ENCODE measurements around the gene LYPD3. TPM values are rescaled to one million over a fixed set of nuclear protein-coding genes. Genes with fewer than 3 reads are reported as not detected.

LYPD3 gene
- total and polyA plus RNA-seq, 2 donors (not counting 3 experiments of a cell fraction or from before 2014, with no cell fraction given) = 0.52 TPM; not detected in 1

DNA sequence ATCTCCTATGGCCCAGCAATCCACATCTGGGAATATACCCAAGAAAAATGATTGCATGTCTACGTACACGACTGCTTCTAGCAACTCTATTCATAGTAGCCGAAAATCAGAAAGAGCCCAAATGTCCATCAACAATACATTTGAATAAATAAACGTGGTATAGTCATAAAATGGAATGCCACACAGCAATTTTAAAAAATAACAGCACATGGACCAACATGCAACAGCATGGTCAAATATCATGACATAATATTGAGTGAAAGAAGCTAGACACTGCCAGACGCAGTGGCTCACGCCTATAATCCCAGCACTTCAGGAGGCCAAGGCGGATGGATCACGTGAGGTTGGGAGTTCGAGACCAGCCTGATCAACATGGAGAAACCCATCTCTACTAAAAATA, 34.4 kb downstream of the LYPD3 start:
- POLR2A ChIA-PET = interaction anchor here (0.7 kb wide), 1 partner anchor 392 kb away, joined by 3 read pairs; no protein-coding TSS in a partner anchor
- CTCF ChIA-PET = interaction anchor here (2.0 to 3.4 kb wide), 3 partner anchors 14 to 89 kb away, joined by 10 to 108 read pairs (median 36); no protein-coding TSS in a partner anchor

More for the DNA sequence above, 34.4 kb downstream of the LYPD3 start:
- no peaks in the 10 kb centered on the region for H4K20me1 ChIP-seq (replicated peaks; ENCODE audit: control insufficient read depth, extremely low read depth, insufficient read depth, low read length)
- no peaks in the 10 kb centered on the region for H3K27me3 ChIP-seq (ENCODE audit: control insufficient read depth in 2 of 2, insufficient read depth in 2 of 2, low read length in 2 of 2)
- no peak overlapping the region for H3K4me2 ChIP-seq (ENCODE audit: insufficient read depth, low read length)
- DNase-seq (ENCODE audit: low read depth, low spot score) = no peak
- no peak overlapping the region for H3K27ac ChIP-seq (ENCODE audit: insufficient read depth, low read depth, low read length)
- intact Hi-C loops (cut with micrococcal nuclease) (no loop called here), dilution Hi-C loops (cut with MboI; ENCODE audit: extremely low pct_ligation_motif_present, low sequenced_read_pairs) (no loop called here)
- no peak for TF ChIP-seq GATA2 (IDR thresholded peaks at IDR 0.05; ENCODE audit: insufficient read depth, insufficient read length, low read depth, low read length)
- no peak for TF ChIP-seq JUN (IDR thresholded peaks at IDR 0.05; ENCODE audit: borderline replicate concordance, insufficient read depth, insufficient read length, low read depth)
- no peak for TF ChIP-seq FOS (IDR thresholded peaks at IDR 0.05; ENCODE audit: borderline replicate concordance, insufficient read depth, low read length)
- TF ChIP-seq, protein P1, sequence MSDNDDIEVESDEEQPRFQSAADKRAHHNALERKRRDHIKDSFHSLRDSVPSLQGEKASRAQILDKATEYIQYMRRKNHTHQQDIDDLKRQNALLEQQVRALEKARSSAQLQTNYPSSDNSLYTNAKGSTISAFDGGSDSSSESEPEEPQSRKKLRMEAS (IDR thresholded peaks at IDR 0.05; ENCODE audit: insufficient read depth, insufficient read length) = no peak
- TF ChIP-seq POLR2AphosphoS5 (IDR thresholded peaks at IDR 0.05; ENCODE audit: insufficient read depth, low read depth, low read length) = no peak
- TF ChIP-seq CTCF (IDR thresholded peaks at IDR 0.05; ENCODE audit: extremely low read depth in 1 of 2, insufficient read depth in 1 of 2, low read depth in 1 of 2, low read length in 2 of 2) = no peak
- TF ChIP-seq MYC (IDR thresholded peaks at IDR 0.05; ENCODE audit: low read depth, low read length) = no peak
- no peak for TF ChIP-seq EZH2 (IDR thresholded peaks at IDR 0.05; ENCODE audit: borderline replicate concordance, low read depth, low read length, severe bottlenecking)
- TF ChIP-seq POLR2A (IDR thresholded peaks at IDR 0.05; ENCODE audit: low read depth, low read length) = no peak
- peaks cover 2% of the 10 kb centered on the region for H3K4me1 ChIP-seq (ENCODE audit: control insufficient read depth, extremely low read depth, insufficient read depth, low read length)
- H3K9ac ChIP-seq (replicated peaks; ENCODE audit: extremely low read depth, insufficient read depth, low read length) = no peak overlapping the region
- H3K36me3 ChIP-seq (ENCODE audit: control insufficient read depth in 2 of 2, extremely low read depth in 1 of 2, insufficient read depth in 2 of 2, low read length in 2 of 2) = no peaks in the 10 kb centered on the region
- no peak overlapping the region for H3K4me3 ChIP-seq (replicated peaks in 1 of 3; ENCODE audit: insufficient read depth in 1 of 3, low read depth in 1 of 3, low read length in 3 of 3)
- no peak for FAIRE-seq
- no peaks in the 10 kb centered on the region for H3K9me1 ChIP-seq (replicated peaks; ENCODE audit: control insufficient read depth, extremely low read depth, insufficient read depth, low read length)
- BruUV-seq (replicated peaks) = no TSS peak
- no peaks in the 10 kb centered on the region for H3K9me3 ChIP-seq (replicated peaks; ENCODE audit: control insufficient read depth, insufficient read depth, low read length)
- H2AFZ ChIP-seq (ENCODE audit: low read depth, low read length) = no peak overlapping the region
- no peaks in the 10 kb centered on the region for H3K79me2 ChIP-seq (ENCODE audit: control insufficient read depth, insufficient read depth, low read length)

Measured in endothelial cell of umbilical vein (primary cell).